Measurements from ENCODE around the gene PSMA6.

PSMA6 gene

DNA sequence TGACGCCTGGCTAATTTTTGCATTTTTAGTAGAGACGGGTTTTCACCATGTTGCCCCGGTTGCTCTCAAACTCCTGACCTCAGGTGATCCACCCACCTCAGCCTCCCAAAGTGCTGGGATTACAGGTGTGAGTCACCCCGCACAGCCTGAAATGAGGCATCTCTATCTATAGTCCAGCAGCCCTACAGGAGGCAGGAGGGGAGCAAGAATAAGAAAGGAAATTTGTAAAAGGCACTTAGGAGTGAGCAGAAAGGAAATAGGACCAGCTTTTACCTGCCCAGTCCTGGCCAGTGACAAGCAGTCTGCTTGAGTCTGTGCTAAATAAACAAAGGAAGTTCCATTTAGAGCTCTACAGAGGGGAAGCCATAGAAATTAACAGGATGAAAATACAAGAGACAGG is 15.0 kb upstream of the PSMA6 start:
- CTCF ChIA-PET, result no interaction called here
- no peak for TF ChIP-seq TARDBP (IDR thresholded peaks at IDR 0.05)
- TF ChIP-seq FOXM1 (IDR thresholded peaks at IDR 0.05; ENCODE audit: borderline replicate concordance), result no peak
- no peak for TF ChIP-seq FOXA1 (IDR thresholded peaks at IDR 0.05)
- TF ChIP-seq ELF4 (IDR thresholded peaks at IDR 0.05), result no peak
- TF ChIP-seq LEF1 (IDR thresholded peaks at IDR 0.05; ENCODE audit: borderline replicate concordance), result no peak
- no peak for TF ChIP-seq FOXK2 (IDR thresholded peaks at IDR 0.05)
- TF ChIP-seq HDGF (IDR thresholded peaks at IDR 0.05; ENCODE audit: borderline replicate concordance), result no peak
- TF ChIP-seq CTBP1 (IDR thresholded peaks at IDR 0.05; ENCODE audit: borderline replicate concordance), result no peak
- TF ChIP-seq BHLHE40 (IDR thresholded peaks at IDR 0.05; ENCODE audit: borderline replicate concordance), result no peak
- TF ChIP-seq L3MBTL2 (conservative IDR thresholded peaks at IDR 0.05), result no peak
- no peak for DNase-seq (ENCODE audit: extremely low spot score)
- POLR2A ChIA-PET, result interaction anchor here (0.9 to 1.8 kb wide), 2 partner anchors 15 to 127 kb away, joined by 3 to 4 read pairs; partner anchors contain the start of genes NFKBIA and PSMA6

DNA sequence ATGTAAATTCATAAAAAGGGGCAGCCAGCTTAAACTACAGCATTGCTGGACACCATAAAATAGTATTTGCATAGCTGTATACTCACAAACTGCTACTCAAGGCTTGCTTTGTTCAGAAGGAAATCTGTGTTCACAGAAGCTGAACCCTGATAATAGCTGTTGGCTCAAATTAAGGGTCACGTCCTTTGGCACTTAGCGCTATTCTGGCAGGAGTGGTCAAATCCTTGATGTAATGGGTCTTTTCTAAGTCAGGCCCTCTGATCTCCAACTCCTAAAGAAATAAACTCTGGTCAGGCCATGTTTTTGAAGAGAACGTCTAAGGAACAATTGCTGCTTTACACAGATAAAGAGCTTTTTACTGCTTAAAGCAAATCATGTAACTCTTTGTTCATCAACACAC is 12.8 kb upstream of the PSMA6 start:
- DNase-seq (ENCODE audit: extremely low spot score), result no peak
- ChIA-PET CTCF (no interaction called here), POLR2A (interaction anchor here (1.1 kb wide), 1 partner anchor 9 kb away, joined by 3 read pairs; no protein-coding TSS in a partner anchor)
- TF ChIP-seq ARNT (IDR thresholded peaks at IDR 0.05), result no peak
- TF ChIP-seq L3MBTL2 (conservative IDR thresholded peaks at IDR 0.05), result no peak
- TF ChIP-seq BHLHE40 (IDR thresholded peaks at IDR 0.05; ENCODE audit: borderline replicate concordance), result no peak
- no peak for TF ChIP-seq FOXK2 (IDR thresholded peaks at IDR 0.05)

DNA sequence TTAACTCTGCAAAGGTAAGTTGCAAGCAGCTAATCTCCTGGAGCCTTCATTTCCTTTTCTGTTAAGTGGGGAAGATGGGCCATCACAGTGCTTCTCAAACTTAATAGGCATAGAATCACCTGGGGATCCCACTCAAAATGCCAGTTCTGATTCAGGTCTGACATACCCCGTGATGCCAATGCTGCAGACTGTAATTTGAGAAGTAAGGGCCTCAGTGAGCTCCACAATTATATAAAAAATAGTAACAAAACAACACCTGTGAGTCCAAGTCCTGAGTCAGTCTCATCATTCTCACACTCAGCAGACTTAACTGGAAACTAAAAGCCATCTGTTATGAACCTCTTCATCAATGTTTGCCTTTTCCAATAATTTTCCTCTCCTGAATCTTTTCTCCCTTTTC is 10.8 kb upstream of the PSMA6 start:
- POLR2A ChIA-PET, result interaction anchor here (1.4 kb wide), 1 partner anchor 10 kb away, joined by 7 read pairs; the partner anchor contains the start of gene PSMA6
- CTCF ChIA-PET, result interaction anchor here (0.7 kb wide), 1 partner anchor 77 kb away, joined by 5 read pairs; no protein-coding TSS in a partner anchor
- DNase-seq (ENCODE audit: extremely low spot score), result no peak
- TF ChIP-seq SUZ12 (IDR thresholded peaks at IDR 0.05), result no peak
- TF ChIP-seq NFRKB (IDR thresholded peaks at IDR 0.05), result no peak
- TF ChIP-seq TARDBP (IDR thresholded peaks at IDR 0.05), result no peak
- no peak for TF ChIP-seq ELF4 (IDR thresholded peaks at IDR 0.05)
- TF ChIP-seq CTBP1 (IDR thresholded peaks at IDR 0.05; ENCODE audit: borderline replicate concordance), result no peak

DNA sequence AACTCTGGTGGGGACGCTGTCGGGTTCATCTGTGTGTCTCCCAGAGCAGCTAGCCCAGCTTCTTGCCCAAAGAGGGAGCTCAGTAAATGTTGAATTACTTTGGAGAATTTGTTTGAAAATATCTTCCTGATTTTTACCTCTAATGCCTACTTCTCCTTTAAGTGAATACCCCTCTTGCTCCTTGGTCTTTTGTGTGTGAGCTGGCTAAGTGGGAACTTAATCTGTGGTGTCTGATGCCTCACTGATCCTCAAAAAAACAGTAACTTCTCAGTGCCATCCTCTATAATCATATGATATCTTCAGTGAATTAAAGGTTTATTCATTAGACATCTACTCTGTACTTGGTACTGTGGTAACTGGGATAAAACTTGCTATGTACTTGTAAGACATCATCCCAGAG is 7.7 kb upstream of the PSMA6 start:
- no peak for TF ChIP-seq ARNT (IDR thresholded peaks at IDR 0.05)
- TF ChIP-seq BHLHE40 (IDR thresholded peaks at IDR 0.05; ENCODE audit: borderline replicate concordance), result no peak
- no peak for TF ChIP-seq L3MBTL2 (conservative IDR thresholded peaks at IDR 0.05)
- TF ChIP-seq ZNF384 (IDR thresholded peaks at IDR 0.05), result no peak
- TF ChIP-seq ELF4 (IDR thresholded peaks at IDR 0.05), result no peak
- TF ChIP-seq LEF1 (IDR thresholded peaks at IDR 0.05; ENCODE audit: borderline replicate concordance), result no peak
- TF ChIP-seq HDGF (IDR thresholded peaks at IDR 0.05; ENCODE audit: borderline replicate concordance), result no peak
- TF ChIP-seq SUZ12 (IDR thresholded peaks at IDR 0.05), result no peak
- no peak for TF ChIP-seq FOXM1 (IDR thresholded peaks at IDR 0.05; ENCODE audit: borderline replicate concordance)
- TF ChIP-seq SP1 (IDR thresholded peaks at IDR 0.05), result no peak
- no peak for TF ChIP-seq NFRKB (IDR thresholded peaks at IDR 0.05)
- TF ChIP-seq CTBP1 (IDR thresholded peaks at IDR 0.05; ENCODE audit: borderline replicate concordance), result no peak
- no peak for TF ChIP-seq TARDBP (IDR thresholded peaks at IDR 0.05)
- TF ChIP-seq FOXK2 (IDR thresholded peaks at IDR 0.05), result no peak
- TF ChIP-seq FOXA1 (IDR thresholded peaks at IDR 0.05), result no peak
- TF ChIP-seq, protein P1, sequence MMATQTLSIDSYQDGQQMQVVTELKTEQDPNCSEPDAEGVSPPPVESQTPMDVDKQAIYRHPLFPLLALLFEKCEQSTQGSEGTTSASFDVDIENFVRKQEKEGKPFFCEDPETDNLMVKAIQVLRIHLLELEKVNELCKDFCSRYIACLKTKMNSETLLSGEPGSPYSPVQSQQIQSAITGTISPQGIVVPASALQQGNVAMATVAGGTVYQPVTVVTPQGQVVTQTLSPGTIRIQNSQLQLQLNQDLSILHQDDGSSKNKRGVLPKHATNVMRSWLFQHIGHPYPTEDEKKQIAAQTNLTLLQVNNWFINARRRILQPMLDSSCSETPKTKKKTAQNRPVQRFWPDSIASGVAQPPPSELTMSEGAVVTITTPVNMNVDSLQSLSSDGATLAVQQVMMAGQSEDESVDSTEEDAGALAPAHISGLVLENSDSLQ (IDR thresholded peaks at IDR 0.05), result no peak
- POLR2A ChIA-PET, result interaction anchor here (1.3 to 2.7 kb wide), 2 partner anchors 8 to 120 kb away, joined by 4 to 16 read pairs; partner anchors contain the start of genes NFKBIA and PSMA6
- DNase-seq (ENCODE audit: extremely low spot score), result no peak
- CTCF ChIA-PET, result interaction anchor here (0.5 to 1.3 kb wide), 3 partner anchors 17 to 1917 kb away, joined by 3 read pairs; no protein-coding TSS in a partner anchor

DNA sequence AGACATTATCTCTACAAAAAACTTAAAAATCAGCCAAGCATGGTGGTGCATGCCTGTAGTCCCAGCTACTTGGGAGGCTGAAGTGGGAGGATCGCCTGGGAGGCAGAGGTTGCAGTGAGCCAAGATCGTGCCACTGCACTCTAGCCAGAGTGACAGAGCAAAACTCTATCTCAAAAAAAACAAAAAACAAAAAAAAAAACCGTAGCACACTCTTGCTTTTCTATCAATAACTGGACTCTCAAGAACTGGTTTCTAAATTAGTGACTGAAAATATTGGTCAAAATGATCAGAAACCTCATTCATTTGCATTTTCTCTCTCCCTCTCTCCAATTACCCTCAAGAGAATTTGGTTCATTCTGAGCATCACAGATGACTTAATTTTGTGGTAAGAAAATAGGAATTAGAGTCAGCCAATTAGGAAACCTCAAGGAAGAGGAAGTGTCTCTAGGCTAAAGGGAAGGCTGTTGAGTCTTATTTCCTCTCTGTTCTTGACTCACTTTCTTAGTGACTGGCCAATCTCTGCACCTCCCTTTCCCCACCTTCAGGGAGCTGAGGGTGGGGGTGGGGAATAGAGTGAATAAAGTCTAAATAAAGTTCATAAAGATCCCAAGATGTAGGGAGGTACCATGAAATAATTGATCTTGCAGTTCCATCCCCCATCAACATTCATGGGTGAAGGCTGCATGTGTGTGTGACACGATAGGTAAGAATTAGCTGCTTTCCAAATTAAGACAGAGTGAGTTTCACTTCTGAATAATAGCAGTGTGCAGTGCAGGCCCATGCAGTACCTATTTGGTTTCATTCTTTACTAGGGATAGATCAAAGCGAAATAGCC is 6.8 kb upstream of the PSMA6 start:
- no peak for TF ChIP-seq FOXA1 (IDR thresholded peaks at IDR 0.05)
- TF ChIP-seq L3MBTL2 (conservative IDR thresholded peaks at IDR 0.05), result no peak
- no peak for TF ChIP-seq FOXM1 (IDR thresholded peaks at IDR 0.05; ENCODE audit: borderline replicate concordance)
- TF ChIP-seq LEF1 (IDR thresholded peaks at IDR 0.05; ENCODE audit: borderline replicate concordance), result no peak
- no peak for TF ChIP-seq CTBP1 (IDR thresholded peaks at IDR 0.05; ENCODE audit: borderline replicate concordance)
- TF ChIP-seq FOXK2 (IDR thresholded peaks at IDR 0.05), result no peak
- POLR2A ChIA-PET, result interaction anchor here (1.3 to 2.7 kb wide), 2 partner anchors 7 to 119 kb away, joined by 4 to 16 read pairs; partner anchors contain the start of genes NFKBIA and PSMA6
- CTCF ChIA-PET, result no interaction called here
- no peak for DNase-seq (ENCODE audit: extremely low spot score)

DNA sequence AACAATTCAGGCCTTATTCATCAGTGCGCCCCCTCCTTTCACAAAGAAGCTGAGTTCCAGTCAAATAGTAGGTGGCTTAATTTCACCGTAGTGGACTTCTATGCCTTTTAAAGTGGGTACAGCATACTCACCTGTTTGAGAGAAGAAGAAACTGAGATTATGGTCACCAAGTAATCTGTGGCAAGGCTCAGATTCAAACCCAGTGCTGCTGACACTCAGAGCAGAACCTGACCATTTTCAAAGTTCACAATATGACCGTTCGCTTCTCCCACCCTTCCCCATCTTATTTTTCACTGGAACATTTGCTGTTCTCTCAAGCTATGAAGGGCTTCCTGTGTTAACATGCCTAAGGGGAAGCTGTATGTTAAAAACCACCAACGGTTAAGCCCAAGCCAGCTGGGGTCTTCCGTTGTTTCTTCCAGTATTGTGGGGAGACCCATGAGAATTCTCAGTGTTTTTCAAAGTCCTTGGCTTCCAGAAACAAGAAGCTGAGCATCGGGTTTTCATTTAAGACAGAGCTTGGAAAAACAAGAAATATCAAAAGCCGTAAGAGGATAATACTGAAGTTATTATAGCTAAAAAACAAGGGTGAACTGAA is 6.1 kb upstream of the PSMA6 start:
- ChIA-PET CTCF (no interaction called here), POLR2A (no interaction called here)
- no peak for DNase-seq (ENCODE audit: extremely low spot score)
- TF ChIP-seq, protein P1 (IDR thresholded peaks at IDR 0.05), result no peak
- TF ChIP-seq ZNF384 (IDR thresholded peaks at IDR 0.05) (no peak), CTBP1 (IDR thresholded peaks at IDR 0.05; ENCODE audit: borderline replicate concordance) (no peak), FOXK2 (IDR thresholded peaks at IDR 0.05) (no peak), ARNT (IDR thresholded peaks at IDR 0.05) (no peak)

DNA sequence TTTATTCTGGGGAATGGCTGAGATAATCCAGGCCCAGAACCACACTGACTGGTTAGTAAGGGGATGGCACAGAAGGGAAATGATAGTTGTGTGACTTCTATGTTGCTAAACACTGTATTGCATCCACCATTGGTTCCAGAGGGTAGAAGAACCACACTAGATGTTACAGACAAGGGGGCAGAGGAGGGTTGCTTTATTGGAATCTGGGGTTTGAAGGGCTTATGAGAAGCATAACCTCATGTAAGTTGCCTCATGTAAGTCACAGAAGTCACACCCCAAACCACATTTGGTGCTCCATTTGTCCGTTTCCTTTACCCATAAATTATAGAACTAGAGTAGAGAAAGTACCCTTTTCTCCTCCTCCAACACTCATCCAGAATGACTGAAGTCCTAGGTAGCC is 5.5 kb upstream of the PSMA6 start:
- CTCF ChIA-PET, result no interaction called here
- DNase-seq (ENCODE audit: extremely low spot score), result no peak
- no peak for TF ChIP-seq BHLHE40 (IDR thresholded peaks at IDR 0.05; ENCODE audit: borderline replicate concordance)
- TF ChIP-seq L3MBTL2 (conservative IDR thresholded peaks at IDR 0.05), result no peak
- no peak for TF ChIP-seq CTBP1 (IDR thresholded peaks at IDR 0.05; ENCODE audit: borderline replicate concordance)
- no peak for TF ChIP-seq FOXA1 (IDR thresholded peaks at IDR 0.05)
- TF ChIP-seq HDGF (IDR thresholded peaks at IDR 0.05; ENCODE audit: borderline replicate concordance), result no peak
- TF ChIP-seq LEF1 (IDR thresholded peaks at IDR 0.05; ENCODE audit: borderline replicate concordance), result no peak
- no peak for TF ChIP-seq NFRKB (IDR thresholded peaks at IDR 0.05)
- TF ChIP-seq, protein P1 (IDR thresholded peaks at IDR 0.05), result no peak
- no peak for TF ChIP-seq ARNT (IDR thresholded peaks at IDR 0.05)
- TF ChIP-seq ZNF384 (IDR thresholded peaks at IDR 0.05), result no peak
- no peak for TF ChIP-seq ELF4 (IDR thresholded peaks at IDR 0.05)
- TF ChIP-seq FOXK2 (IDR thresholded peaks at IDR 0.05), result no peak
- no peak for TF ChIP-seq TARDBP (IDR thresholded peaks at IDR 0.05)
- no peak for TF ChIP-seq SP1 (IDR thresholded peaks at IDR 0.05)
- no peak for TF ChIP-seq SUZ12 (IDR thresholded peaks at IDR 0.05)
- POLR2A ChIA-PET, result no interaction called here
